AG09319 (cell line): Measurements from ENCODE around the gene SLC35F2.

Source experiments
- DNase-seq: peaks from one replicate; pipeline ENCODE4 v3.0.0-alpha.2; 2010; ENCODE audit warnings: low read depth; ENCODE audit errors: extremely low read depth
- CTCF ChIP-seq: IDR thresholded peaks from 2 replicates; pipeline ENCODE4 v1.5.1; 2011; ENCODE audit warnings: low read depth, mild to moderate bottlenecking, inconsistent platforms, low read length, moderate library complexity

Gene SLC35F2

GRCh38 chr11:107804211-107804610 is 54.4 kb downstream of the SLC35F2 start:
- DNase-seq = no peak
- no peak for TF ChIP-seq CTCF

GRCh38 chr11:107801641-107802040 is 56.9 kb downstream of the SLC35F2 start:
- DNase-seq = no peak
- TF ChIP-seq CTCF = no peak

- DNase-seq = peak; percentile 20
- TF ChIP-seq CTCF = peak; percentile 90
These were observed 59.2 kb downstream of the SLC35F2 start for GRCh38 chr11:107799218-107799859.

GRCh38 chr11:107792049-107792443 is 66.5 kb downstream of the SLC35F2 start:
- TF ChIP-seq CTCF = no peak
- DNase-seq = no peak

GRCh38 chr11:107791343-107792048 is 67.1 kb downstream of the SLC35F2 start:
- TF ChIP-seq CTCF = no peak
- DNase-seq = no peak

- DNase-seq = no peak
- TF ChIP-seq CTCF = no peak
These were observed 68.8 kb downstream of the SLC35F2 start for GRCh38 chr11:107789767-107790166.

GRCh38 chr11:107787733-107788132 is 70.9 kb downstream of the SLC35F2 start:
- DNase-seq = no peak
- no peak for TF ChIP-seq CTCF
